ENCODE results near the gene ANKFN1. TPM values are rescaled to one million over a fixed set of nuclear protein-coding genes. Genes with fewer than 3 reads are reported as not detected.

ANKFN1 gene
- total and polyA plus RNA-seq, 7 donors: 0.01 to 0.28 (median 0.04) TPM; not detected in 3

DNA sequence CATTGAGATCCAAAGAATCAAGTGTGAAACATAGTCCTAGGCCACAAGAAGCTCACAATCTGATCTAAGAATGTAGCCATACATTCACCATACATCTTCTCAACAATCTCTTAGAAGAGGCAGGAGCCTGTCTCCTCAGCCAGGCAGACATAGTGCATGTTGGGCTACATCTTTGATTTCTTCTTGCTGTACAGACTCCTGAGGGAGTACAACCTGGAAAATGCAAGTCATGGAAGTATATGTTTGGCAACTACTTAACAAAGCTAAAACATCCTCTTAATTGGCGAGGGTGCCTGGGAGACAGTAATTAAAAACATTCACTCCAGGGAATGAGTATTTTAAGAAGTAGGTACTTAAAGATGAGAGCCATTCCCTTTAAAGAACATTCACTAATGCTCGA, 361.0 kb downstream of the ANKFN1 start:
- Histone ChIP-seq H3K36me3 (ENCODE audit: insufficient read depth in 1 of 2, low read depth in 1 of 2) (no peaks in the 10 kb centered on the region), H3K4me1 (no peaks in the 10 kb centered on the region), H3K4me3 (no peak overlapping the region), H3K27ac (no peak overlapping the region), H3K27me3 (ENCODE audit: insufficient read depth in 3 of 3, low read length in 2 of 3) (no peaks in the 10 kb centered on the region), H3K9me3 (no peaks in the 10 kb centered on the region)
- ATAC-seq (no peak), DNase-seq (no peak)
- 80 to 90% (median 82%) methylated on average over 2 of the region's 2 CpGs for WGBS, 3 donors
- TF ChIP-seq, protein P1, sequence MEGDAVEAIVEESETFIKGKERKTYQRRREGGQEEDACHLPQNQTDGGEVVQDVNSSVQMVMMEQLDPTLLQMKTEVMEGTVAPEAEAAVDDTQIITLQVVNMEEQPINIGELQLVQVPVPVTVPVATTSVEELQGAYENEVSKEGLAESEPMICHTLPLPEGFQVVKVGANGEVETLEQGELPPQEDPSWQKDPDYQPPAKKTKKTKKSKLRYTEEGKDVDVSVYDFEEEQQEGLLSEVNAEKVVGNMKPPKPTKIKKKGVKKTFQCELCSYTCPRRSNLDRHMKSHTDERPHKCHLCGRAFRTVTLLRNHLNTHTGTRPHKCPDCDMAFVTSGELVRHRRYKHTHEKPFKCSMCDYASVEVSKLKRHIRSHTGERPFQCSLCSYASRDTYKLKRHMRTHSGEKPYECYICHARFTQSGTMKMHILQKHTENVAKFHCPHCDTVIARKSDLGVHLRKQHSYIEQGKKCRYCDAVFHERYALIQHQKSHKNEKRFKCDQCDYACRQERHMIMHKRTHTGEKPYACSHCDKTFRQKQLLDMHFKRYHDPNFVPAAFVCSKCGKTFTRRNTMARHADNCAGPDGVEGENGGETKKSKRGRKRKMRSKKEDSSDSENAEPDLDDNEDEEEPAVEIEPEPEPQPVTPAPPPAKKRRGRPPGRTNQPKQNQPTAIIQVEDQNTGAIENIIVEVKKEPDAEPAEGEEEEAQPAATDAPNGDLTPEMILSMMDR (IDR thresholded peaks at IDR 0.05): no peak
- intact Hi-C loops (cut with DNase I): loop anchor here in 1 of 2 donors (5.0 kb wide), 1 partner anchor 58 kb away; no protein-coding TSS in a partner anchor

DNA sequence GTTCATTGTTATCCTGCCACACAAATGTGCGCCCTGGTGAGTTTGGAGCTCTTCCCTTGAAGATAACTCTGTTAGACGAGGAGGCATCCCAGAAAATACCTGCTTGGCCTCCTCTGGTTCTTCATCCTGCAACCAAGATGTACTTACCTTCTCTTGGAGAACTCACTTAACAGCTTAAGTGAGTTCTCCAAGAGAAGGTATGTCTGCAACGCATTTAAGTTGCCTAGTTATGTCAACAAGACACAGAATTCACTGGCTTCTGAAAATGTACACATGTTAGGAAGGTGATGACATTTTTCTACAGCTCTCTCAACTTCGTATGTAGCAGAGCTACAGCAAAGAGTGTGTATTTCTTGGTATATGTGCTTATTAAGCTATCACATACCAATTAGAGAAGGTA, 361.6 kb downstream of the ANKFN1 start:
- H3K27ac ChIP-seq: no peak overlapping the region
- 76 to 92% (median 87%) methylated on average over 4 of the region's 4 CpGs for WGBS, 3 donors
- no peak for DNase-seq
- TF ChIP-seq, protein P1 (IDR thresholded peaks at IDR 0.05): no peak
- H3K4me1 ChIP-seq: no peaks in the 10 kb centered on the region
- intact Hi-C loops (cut with DNase I): loop anchor here in 1 of 2 donors (5.0 kb wide), 1 partner anchor 57 kb away; no protein-coding TSS in a partner anchor
- no peaks in the 10 kb centered on the region for H3K27me3 ChIP-seq (ENCODE audit: insufficient read depth in 3 of 3, low read length in 2 of 3)
- H3K36me3 ChIP-seq (ENCODE audit: insufficient read depth in 1 of 2, low read depth in 1 of 2): no peaks in the 10 kb centered on the region
- no peak overlapping the region for H3K4me3 ChIP-seq
- H3K9me3 ChIP-seq: no peaks in the 10 kb centered on the region
- ATAC-seq: no peak

DNA sequence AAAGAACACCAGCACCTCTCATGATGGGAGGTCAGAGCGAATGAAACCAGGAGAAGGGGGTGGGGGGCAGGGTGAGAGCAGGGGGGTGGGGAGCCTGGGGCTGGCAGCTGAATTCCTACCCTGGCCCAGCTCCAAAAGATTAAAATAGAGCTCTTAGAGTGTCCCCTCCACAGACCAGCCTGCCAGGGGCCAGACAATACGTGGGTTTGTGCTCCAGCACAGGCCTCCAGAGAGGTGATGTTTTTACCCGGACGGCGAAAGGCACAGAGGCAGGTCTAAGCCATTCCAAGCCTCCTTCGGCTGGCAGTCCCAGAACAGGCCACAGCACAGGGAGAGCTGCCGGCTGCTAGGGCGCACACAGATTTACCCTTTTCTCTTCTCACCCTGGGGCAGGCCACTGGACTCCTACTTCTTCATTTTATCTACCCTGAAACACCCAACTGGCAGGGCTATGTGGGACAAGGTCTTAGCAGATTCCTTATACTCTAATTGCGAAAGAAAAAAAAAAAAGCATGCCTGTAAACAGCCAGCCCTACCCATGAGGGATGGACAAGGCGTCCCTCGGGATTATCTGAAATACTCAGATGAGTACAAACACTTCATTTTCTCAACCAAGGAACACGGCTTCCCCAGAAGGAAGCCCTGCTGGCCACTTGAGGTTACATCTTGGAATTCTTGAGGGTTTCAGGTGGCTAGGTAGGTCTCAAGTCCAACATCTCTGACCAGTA, 368.3 kb downstream of the ANKFN1 start:
- Histone ChIP-seq H3K9me3 (no peaks in the 10 kb centered on the region), H3K4me1 (no peaks in the 10 kb centered on the region), H3K27me3 (ENCODE audit: insufficient read depth in 3 of 3, low read length in 2 of 3) (no peaks in the 10 kb centered on the region), H3K27ac (no peak overlapping the region), H3K36me3 (ENCODE audit: insufficient read depth in 1 of 2, low read depth in 1 of 2) (no peaks in the 10 kb centered on the region), H3K4me3 (no peak overlapping the region)
- DNase-seq (no peak), ATAC-seq (peak in 1 of 4 donors; percentile 33)
- WGBS, 3 donors: 56 to 77% (median 61%) methylated on average over 12 of the region's 12 CpGs
- TF ChIP-seq, protein P1 (IDR thresholded peaks at IDR 0.05): no peak
- intact Hi-C loops (cut with DNase I): no loop called here

DNA sequence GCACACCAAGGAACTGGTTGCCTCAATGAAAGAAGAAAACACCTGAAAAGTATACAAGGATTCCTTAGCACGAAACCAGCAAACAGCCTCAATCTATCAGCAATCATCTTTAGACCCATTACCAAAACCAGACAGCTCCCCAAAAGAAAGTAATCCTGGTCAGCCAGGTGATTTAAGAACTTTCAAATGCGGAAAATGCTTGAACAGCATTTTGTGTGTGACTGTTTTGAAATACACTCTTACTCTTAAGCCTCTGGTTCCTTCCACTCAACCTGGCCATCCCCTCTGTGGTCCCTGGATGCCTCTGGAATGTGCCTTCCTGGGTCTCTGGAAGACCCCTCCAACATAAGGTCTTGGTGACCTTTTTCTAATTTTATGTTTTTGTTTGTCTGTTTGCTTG, 369.8 kb downstream of the ANKFN1 start:
- H3K4me3 ChIP-seq: no peak overlapping the region
- H3K27me3 ChIP-seq (ENCODE audit: insufficient read depth in 3 of 3, low read length in 2 of 3): no peaks in the 10 kb centered on the region
- ATAC-seq (no peak), DNase-seq (no peak)
- no peaks in the 10 kb centered on the region for H3K9me3 ChIP-seq
- intact Hi-C loops (cut with DNase I): no loop called here
- WGBS, 3 donors: 86 to 95% (median 94%) methylated on average over 2 of the region's 2 CpGs
- no peak overlapping the region for H3K27ac ChIP-seq
- no peaks in the 10 kb centered on the region for H3K36me3 ChIP-seq (ENCODE audit: insufficient read depth in 1 of 2, low read depth in 1 of 2)
- TF ChIP-seq, protein P1 (IDR thresholded peaks at IDR 0.05): no peak
- no peaks in the 10 kb centered on the region for H3K4me1 ChIP-seq

DNA sequence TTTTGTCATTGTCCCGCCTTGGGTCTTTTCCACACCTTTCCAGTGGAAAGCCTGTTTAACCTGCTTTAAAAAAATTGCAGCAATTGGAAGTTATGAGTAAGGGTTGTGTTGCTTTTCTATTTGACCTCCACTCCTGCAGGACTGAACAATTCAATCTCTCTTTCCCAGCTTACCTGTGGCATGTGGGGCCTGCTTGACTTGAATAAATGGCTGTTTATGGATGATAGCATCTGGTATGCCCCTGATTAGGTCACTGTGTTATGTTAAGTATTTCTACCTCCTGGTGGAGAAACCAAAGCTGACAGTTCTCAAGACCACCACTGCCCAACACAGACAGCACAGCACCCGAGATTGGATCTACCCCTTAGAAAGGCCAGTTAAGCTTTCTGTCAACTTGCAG, 375.4 kb downstream of the ANKFN1 start:
- Histone ChIP-seq H3K36me3 (ENCODE audit: insufficient read depth in 1 of 2, low read depth in 1 of 2) (no peaks in the 10 kb centered on the region), H3K27me3 (ENCODE audit: insufficient read depth in 3 of 3, low read length in 2 of 3) (no peaks in the 10 kb centered on the region), H3K27ac (no peak overlapping the region), H3K9me3 (no peaks in the 10 kb centered on the region), H3K4me3 (no peak overlapping the region), H3K4me1 (no peaks in the 10 kb centered on the region)
- intact Hi-C loops (cut with DNase I): no loop called here
- TF ChIP-seq, protein P1 (IDR thresholded peaks at IDR 0.05): no peak
- no peak for DNase-seq
- ATAC-seq: no peak
- WGBS, 3 donors: 79 to 87% (median 83%) methylated on average over 2 of the region's 2 CpGs
